Measurements from ENCODE around the gene SLC39A10.
"Not testable (repeated sequence)": the region's sequence is repeated elsewhere in the genome, so short reads cannot be mapped to it uniquely, and the experiment has no call there.

Gene SLC39A10

DNA sequence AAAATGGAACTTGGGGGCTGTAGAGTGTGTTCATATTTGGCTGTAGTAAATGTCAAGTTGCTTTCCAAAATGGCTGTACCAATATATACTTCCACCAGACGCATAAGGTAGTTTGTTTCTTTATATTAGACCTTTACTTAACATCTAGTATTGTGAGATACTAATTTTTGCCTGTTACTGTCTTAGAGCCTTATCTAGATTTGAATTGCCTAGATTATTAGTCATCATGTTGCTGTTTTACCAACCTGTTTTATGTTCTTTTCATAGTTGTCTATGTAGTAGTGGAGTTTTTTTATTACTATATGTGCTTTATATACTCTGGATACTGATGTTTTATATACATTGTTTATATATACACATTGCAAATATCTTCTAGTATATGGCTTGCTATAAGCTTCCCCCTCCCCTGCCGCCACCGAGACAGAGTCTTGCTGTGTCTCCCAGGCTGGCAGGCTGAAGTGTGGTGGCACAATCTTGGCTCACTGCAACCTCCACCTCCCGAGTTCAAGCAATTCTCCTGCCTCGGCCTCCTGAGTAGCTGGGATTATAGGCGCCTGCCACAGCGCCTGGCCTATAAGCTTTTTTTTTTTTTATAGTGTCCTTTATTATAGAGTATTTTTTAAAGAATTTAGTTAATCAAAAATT, 18.9 kb downstream of the SLC39A10 start:
- no peak for FAIRE-seq

- no peak for FAIRE-seq
Measured at GRCh38 chr2:195677290-195677689, 20.3 kb downstream of the SLC39A10 start.

DNA sequence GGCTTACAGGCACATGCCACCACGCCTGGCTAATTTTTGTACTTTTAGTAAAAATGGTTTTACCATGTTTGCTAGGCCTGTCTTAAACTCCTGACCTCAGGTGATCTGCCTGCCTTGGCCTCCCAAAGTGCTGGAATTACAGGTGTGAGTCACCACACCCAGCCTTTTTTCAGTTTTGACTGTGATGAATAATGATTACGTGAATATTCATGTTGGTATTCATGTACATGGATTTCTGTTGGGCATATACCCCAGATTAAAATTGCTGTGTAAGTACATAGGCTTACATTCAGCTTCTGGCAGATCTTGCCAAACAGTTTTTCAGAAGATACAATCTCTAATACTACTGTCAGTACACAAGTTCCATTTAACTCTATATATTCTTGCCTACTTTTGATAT, 20.9 kb downstream of the SLC39A10 start:
- no peak for FAIRE-seq

DNA sequence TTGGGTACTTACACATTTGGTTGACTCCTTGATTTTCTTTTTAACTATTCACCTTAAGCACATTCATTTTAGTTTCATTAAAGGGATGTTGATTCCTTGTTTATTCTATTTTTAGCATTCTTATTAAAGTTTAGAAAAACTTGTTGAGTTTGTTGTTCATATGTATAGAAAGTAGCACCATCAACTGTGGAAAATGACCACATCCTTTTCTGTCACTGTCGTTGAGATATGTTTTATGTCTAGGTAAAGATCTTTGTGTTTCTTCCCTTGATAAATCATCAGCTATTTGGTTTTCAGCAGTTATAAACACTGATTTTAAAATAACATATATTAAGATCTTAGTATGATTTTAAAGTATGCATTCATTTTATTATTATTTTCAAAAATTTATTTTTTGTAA, 25.1 kb downstream of the SLC39A10 start:
- no peak for FAIRE-seq

- FAIRE-seq, result no peak
Measured at GRCh38 chr2:195683174-195683573, 26.1 kb downstream of the SLC39A10 start.

- FAIRE-seq, result no peak
Measured at GRCh38 chr2:195686564-195686963, 29.5 kb downstream of the SLC39A10 start.

- no peak for FAIRE-seq
Measured at GRCh38 chr2:195687320-195688086, 30.5 kb downstream of the SLC39A10 start.

DNA sequence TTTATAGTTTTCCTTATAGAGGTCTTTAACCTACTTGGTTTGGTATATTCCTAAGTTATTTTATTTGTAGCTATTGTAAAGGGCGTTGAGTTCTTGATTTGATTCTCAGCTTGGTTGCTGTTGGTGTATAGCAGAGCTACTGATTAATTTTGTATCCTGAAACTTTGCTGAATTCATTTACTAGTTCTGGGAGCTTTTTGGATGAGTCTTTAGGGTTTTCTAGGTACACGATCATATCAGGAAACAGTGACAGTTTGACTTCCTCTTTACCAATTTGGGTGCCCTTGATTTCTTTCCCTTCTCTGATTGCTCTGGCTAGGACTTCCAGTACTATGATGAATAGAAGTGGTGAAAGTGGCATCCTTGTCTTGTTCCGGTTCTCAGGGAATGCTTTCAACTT, 35.5 kb downstream of the SLC39A10 start:
- FAIRE-seq, result not testable (repeated sequence)

DNA sequence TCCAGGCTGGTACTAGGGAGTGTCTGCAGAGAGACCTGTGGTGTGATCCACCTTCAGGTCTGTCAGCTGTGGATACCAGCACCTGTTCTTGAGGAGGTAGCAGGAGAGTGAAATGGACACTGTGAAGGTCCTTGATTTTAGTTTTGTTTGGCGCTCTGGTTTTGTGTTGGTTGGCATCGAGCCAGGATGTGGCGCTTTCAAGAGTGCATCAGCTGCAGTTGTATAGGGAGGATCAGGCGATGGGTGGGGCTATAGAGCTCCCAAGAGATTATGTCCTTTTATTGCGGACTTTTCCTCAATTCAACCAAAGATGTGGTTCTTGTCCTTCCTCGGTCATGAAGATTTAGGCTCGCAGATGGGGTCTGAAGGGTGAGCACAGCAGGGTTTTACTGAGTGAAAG, 37.5 kb downstream of the SLC39A10 start:
- FAIRE-seq, result no peak

- FAIRE-seq, result no peak
Measured at GRCh38 chr2:195695002-195695631, 38.1 kb downstream of the SLC39A10 start.

DNA sequence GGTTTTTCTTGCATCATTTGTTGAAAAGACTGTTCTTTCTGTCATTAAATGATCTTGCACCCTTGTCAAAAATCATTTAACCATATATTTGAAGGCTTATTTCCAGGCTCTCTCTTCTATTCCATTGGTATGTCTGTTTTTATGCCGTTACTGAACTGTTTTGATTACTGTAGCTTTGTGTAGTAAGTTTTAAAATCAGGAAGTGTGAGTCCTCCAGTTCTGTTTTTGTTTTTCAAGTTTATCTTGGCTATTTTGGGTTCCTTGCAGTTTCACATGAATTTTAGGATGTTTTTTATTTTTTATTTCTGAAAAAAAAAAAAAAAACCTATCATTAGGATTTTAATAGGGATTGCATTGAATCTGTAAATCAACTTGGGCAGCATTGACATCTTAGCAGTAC, 39.0 kb downstream of the SLC39A10 start:
- FAIRE-seq, result no peak

GRCh38 chr2:195697681-195698220, 40.7 kb downstream of the SLC39A10 start:
- no peak for FAIRE-seq

DNA sequence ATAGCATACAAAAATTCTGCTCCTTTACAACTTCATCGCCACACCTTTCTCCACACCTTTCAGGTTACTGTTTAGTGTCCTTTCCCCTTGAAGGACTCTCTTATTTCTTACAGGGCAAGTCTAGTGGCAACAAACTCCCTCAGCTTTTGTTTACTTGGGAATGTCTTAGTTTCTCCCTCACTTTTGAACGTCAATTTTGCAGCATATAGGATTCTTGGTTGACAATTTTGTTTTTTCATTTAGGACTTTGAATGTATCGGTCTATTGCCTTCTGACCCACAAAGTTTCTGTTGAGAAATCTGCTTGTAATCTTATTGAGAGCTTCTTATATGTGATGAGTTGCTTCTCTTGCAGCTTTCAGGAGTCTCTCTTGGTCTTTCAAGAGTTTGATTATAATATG, 43.5 kb downstream of the SLC39A10 start:
- FAIRE-seq, result no peak

GRCh38 chr2:195706161-195706900, 49.3 kb downstream of the SLC39A10 start:
- no peak for FAIRE-seq

GRCh38 chr2:195709901-195710806, 53.1 kb downstream of the SLC39A10 start:
- no peak for FAIRE-seq

- FAIRE-seq, result no peak
Measured at GRCh38 chr2:195711478-195711877, 54.5 kb downstream of the SLC39A10 start.

DNA sequence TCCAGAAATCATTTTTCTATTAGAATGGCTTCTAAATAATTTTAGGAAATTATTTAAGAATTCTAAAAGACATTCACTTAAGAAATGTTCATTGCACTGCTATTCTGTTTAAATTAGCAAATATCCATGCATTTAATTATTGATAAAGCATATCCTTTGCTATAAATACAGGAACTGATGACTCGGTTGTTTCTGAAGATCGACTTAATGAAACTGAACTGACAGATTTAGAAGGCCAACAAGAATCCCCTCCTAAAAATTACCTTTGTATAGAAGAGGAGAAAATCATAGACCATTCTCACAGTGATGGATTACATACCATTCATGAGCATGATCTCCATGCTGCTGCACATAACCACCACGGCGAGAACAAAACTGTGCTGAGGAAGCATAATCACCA, 59.4 kb downstream of the SLC39A10 start:
- FAIRE-seq, result no peak

DNA sequence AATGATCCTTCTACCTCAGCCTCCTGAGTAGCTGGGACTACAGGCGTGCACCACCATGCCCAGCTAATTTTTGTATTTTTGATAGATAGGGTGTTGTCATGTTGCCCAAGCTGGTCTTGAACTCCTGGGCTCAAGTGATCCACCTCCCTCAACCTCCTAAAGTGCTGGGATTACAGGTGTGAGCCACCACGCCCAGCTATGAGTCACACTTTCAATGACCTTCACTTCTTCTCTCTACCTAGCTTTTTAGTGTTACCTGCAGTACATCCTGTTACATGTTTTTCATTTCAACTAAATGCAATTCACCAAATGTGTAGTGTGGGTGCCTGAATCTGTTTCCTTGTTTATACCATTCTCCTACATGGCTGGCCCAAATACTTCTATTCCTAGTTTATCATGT, 64.0 kb downstream of the SLC39A10 start:
- no peak for FAIRE-seq

GRCh38 chr2:195722075-195722474, 65.0 kb downstream of the SLC39A10 start:
- FAIRE-seq, result no peak

DNA sequence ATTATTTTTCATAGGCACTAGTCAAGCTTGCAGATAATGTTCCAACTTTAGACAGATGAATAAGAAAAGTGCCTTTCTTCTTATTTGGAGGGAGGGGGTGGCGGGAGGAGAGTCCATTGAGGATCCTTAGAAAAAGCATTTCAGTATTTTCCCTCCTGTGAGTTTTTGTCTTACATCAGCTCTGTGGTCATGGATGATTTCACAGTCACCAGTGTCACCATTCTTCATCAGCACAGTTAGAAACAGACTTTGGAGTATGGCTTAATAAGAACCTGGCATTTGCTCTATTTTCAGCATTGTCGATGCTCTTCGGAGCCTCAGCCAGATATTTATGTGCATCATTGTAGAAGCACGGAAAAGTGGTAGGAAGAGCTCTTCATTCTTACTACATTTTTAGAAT, 70.1 kb downstream of the SLC39A10 start:
- FAIRE-seq, result no peak

GRCh38 chr2:195730912-195731311, 73.9 kb downstream of the SLC39A10 start:
- no peak for FAIRE-seq

DNA sequence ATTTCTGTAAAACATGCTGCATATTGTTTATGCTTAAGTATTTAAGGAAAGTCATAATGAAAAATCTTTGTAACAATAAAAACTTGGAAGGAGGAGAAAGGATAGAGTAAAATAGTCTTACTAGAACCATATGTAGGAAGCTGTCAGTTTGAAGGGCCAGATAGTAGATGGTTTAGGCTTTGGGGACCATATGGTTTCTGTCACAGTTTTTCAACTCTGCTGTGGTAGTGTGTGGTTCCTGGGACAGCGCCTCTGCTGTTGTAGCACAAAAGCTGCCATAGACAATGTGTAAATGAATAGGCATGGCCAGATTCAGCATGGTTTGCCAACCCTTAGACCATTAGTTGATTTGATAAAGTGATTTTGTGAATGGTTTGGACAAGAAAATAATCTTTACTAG, 75.5 kb downstream of the SLC39A10 start:
- no peak for FAIRE-seq
